Mesenteric fat pad (tissue), 1 donor: ENCODE measurements around the gene EXOSC7. TPM values are rescaled to one million over a fixed set of nuclear protein-coding genes. Genes with fewer than 3 reads are reported as not detected.

Experiments used
- DNase-seq: peaks from one replicate; pipeline ENCODE4 v3.0.0-alpha.2; 2020; ENCODE audit warnings: low spot score
- total RNA-seq: library from RNA; stranded (reverse); fragmentation: NEBNext Ultra II Directional; extraction: Animal tissue kit (Norgen Biotek cat#: 25700); gene quantifications from one replicate; pipeline ENCODE4 v1.2.1, GENCODE V29; 2021
- donor health status: DM: yes; HTN: yes; CAD: no.

EXOSC7 gene
- total RNA-seq, 1 donor from 2014 or later: 35.4 TPM

- no peak for DNase-seq
Measured at GRCh38 chr3:44992555-44993470, 16.8 kb downstream of the EXOSC7 start.

- DNase-seq: no peak
Measured at GRCh38 chr3:44993471-44994205, 17.6 kb downstream of the EXOSC7 start.

- DNase-seq: no peak
Measured at GRCh38 chr3:44995142-44995770, 19.2 kb downstream of the EXOSC7 start.

GRCh38 chr3:44996556-44996969 lies 20.5 kb downstream of the EXOSC7 start:
- DNase-seq: no peak

GRCh38 chr3:44999782-45000181 lies 23.7 kb downstream of the EXOSC7 start:
- DNase-seq: no peak

- DNase-seq: no peak
Measured at GRCh38 chr3:45000823-45001222, 24.8 kb downstream of the EXOSC7 start.

- DNase-seq: no peak
Measured at GRCh38 chr3:45001738-45002137, 25.7 kb downstream of the EXOSC7 start.

GRCh38 chr3:45002139-45002660 lies 26.2 kb downstream of the EXOSC7 start:
- no peak for DNase-seq

- no peak for DNase-seq
Measured at GRCh38 chr3:45002720-45003119, 26.7 kb downstream of the EXOSC7 start.

- DNase-seq: no peak
Measured at GRCh38 chr3:45003406-45003805, 27.4 kb downstream of the EXOSC7 start.

GRCh38 chr3:45003859-45004258 lies 27.8 kb downstream of the EXOSC7 start:
- no peak for DNase-seq

- DNase-seq: no peak
Measured at GRCh38 chr3:45007091-45007490, 31.0 kb downstream of the EXOSC7 start.

- DNase-seq: no peak
Measured at GRCh38 chr3:45008117-45008516, 32.1 kb downstream of the EXOSC7 start.

GRCh38 chr3:45009868-45010267 lies 33.8 kb downstream of the EXOSC7 start:
- DNase-seq: no peak

- DNase-seq: no peak
Measured at GRCh38 chr3:45010811-45011333, 34.8 kb downstream of the EXOSC7 start.

GRCh38 chr3:45011756-45012508 lies 35.9 kb downstream of the EXOSC7 start:
- DNase-seq: no peak

GRCh38 chr3:45012577-45012976 lies 36.5 kb downstream of the EXOSC7 start:
- no peak for DNase-seq

- no peak for DNase-seq
Measured at GRCh38 chr3:45016916-45017315, 40.9 kb downstream of the EXOSC7 start.

GRCh38 chr3:45017821-45018220 lies 41.8 kb downstream of the EXOSC7 start:
- no peak for DNase-seq

- DNase-seq: no peak
Measured at GRCh38 chr3:45020534-45020933, 44.5 kb downstream of the EXOSC7 start.
